HepG2 (cell line): Measurements from ENCODE around the gene STARD13. TPM values are rescaled to one million over a fixed set of nuclear protein-coding genes. Genes with fewer than 3 reads are reported as not detected.

Experiments
- CHD4 ChIP-seq: fragments of 200-600 bp; sonication (generic); IDR thresholded peaks from 2 replicates; pipeline ENCODE4 v1.7.0; 2017; ENCODE audit warnings: mild to moderate bottlenecking, low read length, borderline replicate concordance
- HMG20B ChIP-seq: conservative IDR thresholded peaks from 2 replicates; pipeline ENCODE4 v1.6.1; 2016; ENCODE audit warnings: missing genetic modification reagents, missing compliant biosample characterization
- HOXA9 ChIP-seq: sonication (generic); formaldehyde crosslinking; IDR thresholded peaks from 2 replicates; pipeline ENCODE4 v1.8.1; 2022; ENCODE audit warnings: missing genetic modification reagents, mild to moderate bottlenecking, moderate library complexity, borderline replicate concordance
- MEIS1 ChIP-seq: sonication (generic); formaldehyde crosslinking; IDR thresholded peaks from 2 replicates; pipeline ENCODE4 v1.9.0; 2021; ENCODE audit warnings: mild to moderate bottlenecking, missing genetic modification reagents, moderate library complexity, borderline replicate concordance
- MIXL1 ChIP-seq: IDR thresholded peaks from 2 replicates; pipeline ENCODE4 v1.6.1; 2016
- RAD21 ChIP-seq: fragments of 450-650 bp; formaldehyde crosslinking; IDR thresholded peaks from 2 replicates; pipeline ENCODE4 v1.5.0; 2020; ENCODE audit warnings: mild to moderate bottlenecking
- SAP130 ChIP-seq: IDR thresholded peaks from 2 replicates; pipeline ENCODE4 v1.6.1; 2016; ENCODE audit warnings: low read depth
- SNAPC2 ChIP-seq: sonication (generic); formaldehyde crosslinking; IDR thresholded peaks from 2 replicates; pipeline ENCODE4 v1.8.1; 2022; ENCODE audit warnings: mild to moderate bottlenecking, missing genetic modification reagents
- SUZ12 ChIP-seq: fragments of 150-350 bp; IDR thresholded peaks from 2 replicates; pipeline ENCODE4 v1.6.1; 2014; ENCODE audit warnings: low read depth, low read length
- THYN1 ChIP-seq: sonication (generic); formaldehyde crosslinking; IDR thresholded peaks from 2 replicates; pipeline ENCODE4 v1.8.1; 2023; ENCODE audit warnings: low read depth, mild to moderate bottlenecking, moderate library complexity, missing genetic modification reagents, borderline replicate concordance
- TMF1 ChIP-seq: sonication (generic); formaldehyde crosslinking; IDR thresholded peaks from 2 replicates; pipeline ENCODE4 v1.8.1; 2022; ENCODE audit warnings: low read depth, missing genetic modification reagents
- TSC22D2 ChIP-seq: sonication (generic); formaldehyde crosslinking; IDR thresholded peaks from 2 replicates; pipeline ENCODE4 v1.5.1; 2020; ENCODE audit warnings: missing genetic modification reagents, mild to moderate bottlenecking, borderline replicate concordance
- ZBTB42 ChIP-seq: sonication (generic); formaldehyde crosslinking; IDR thresholded peaks from 2 replicates; pipeline ENCODE4 v1.5.0; 2020; ENCODE audit warnings: mild to moderate bottlenecking, missing genetic modification reagents
- ZC3H4 ChIP-seq: sonication (generic); formaldehyde crosslinking; IDR thresholded peaks from 2 replicates; pipeline ENCODE4 v1.4.0; 2020; ENCODE audit warnings: missing genetic modification reagents, borderline replicate concordance
- ZMYM4 ChIP-seq: sonication (generic); formaldehyde crosslinking; IDR thresholded peaks from 2 replicates; pipeline ENCODE4 v1.8.1; 2023; ENCODE audit warnings: mild to moderate bottlenecking, missing genetic modification reagents
- ZNF205 ChIP-seq: IDR thresholded peaks from 2 replicates; pipeline ENCODE4 v1.6.1; 2018; ENCODE audit warnings: missing biosample characterization, missing genetic modification reagents
- ZNF451 ChIP-seq: sonication (generic); formaldehyde crosslinking; IDR thresholded peaks from 2 replicates; pipeline ENCODE4 v1.5.0; 2020; ENCODE audit warnings: mild to moderate bottlenecking, missing genetic modification reagents
- ZNF557 ChIP-seq: sonication (generic); formaldehyde crosslinking; IDR thresholded peaks from 2 replicates; pipeline ENCODE4 v1.4.0; 2020; ENCODE audit warnings: missing genetic modification reagents
- ZNF558 ChIP-seq: sonication (generic); formaldehyde crosslinking; IDR thresholded peaks from 2 replicates; pipeline ENCODE4 v1.9.0; 2022; ENCODE audit warnings: mild to moderate bottlenecking, missing genetic modification reagents, borderline replicate concordance
- ZSCAN25 ChIP-seq: sonication (generic); formaldehyde crosslinking; IDR thresholded peaks from 2 replicates; pipeline ENCODE4 v1.8.0; 2022; ENCODE audit warnings: mild to moderate bottlenecking, missing genetic modification reagents
- polyA plus RNA-seq, 8 experiments: library from polyadenylated mRNA; depleted of rRNA in 3 of 8; stranded (reverse) in 7 of 8; unstranded in 1 of 8; fragments of >200 nt; fragmentation: Illumina TruSeq in 4 of 8; extraction: Trizol in 4 of 8; gene quantifications; 2 replicates each; pipeline versions ENCODE4 v1.2.1 to v1.2.3, GENCODE V29; 2011 to 2016; ENCODE audit warnings: low read depth in 4 of 8, missing spikeins in 1 of 8, mixed read lengths in 1 of 8; ENCODE audit not compliant: insufficient read depth in 1 of 8
- total RNA-seq, 5 experiments: library from RNA; depleted of rRNA; stranded (reverse); fragments of >200 nt; fragmentation: Illumina TruSeq; extraction: Trizol; gene quantifications; 2 replicates each; pipeline ENCODE4 v1.2.3, GENCODE V29; 2016; ENCODE audit warnings: low read depth in 1 of 5
- TF ChIP-seq, protein P1 (sequence below): sonication (generic); formaldehyde crosslinking; IDR thresholded peaks from 2 replicates; pipeline ENCODE4 v1.4.0; 2020; ENCODE audit warnings: missing genetic modification reagents
- TF ChIP-seq, protein P2 (sequence below): sonication (generic); formaldehyde crosslinking; IDR thresholded peaks from 2 replicates; pipeline ENCODE4 v1.9.0; 2021; ENCODE audit warnings: missing genetic modification reagents, mild to moderate bottlenecking, borderline replicate concordance
- TF ChIP-seq, protein P3 (sequence below): sonication (generic); formaldehyde crosslinking; IDR thresholded peaks from 2 replicates; pipeline ENCODE4 v1.9.0; 2021; ENCODE audit warnings: missing genetic modification reagents, borderline replicate concordance
- TF ChIP-seq, protein P4 (sequence below): sonication (generic); formaldehyde crosslinking; IDR thresholded peaks from 2 replicates; pipeline ENCODE4 v1.5.0; 2020; ENCODE audit warnings: missing genetic modification reagents
- TF ChIP-seq, protein P5 (sequence below): sonication (generic); formaldehyde crosslinking; IDR thresholded peaks from 2 replicates; pipeline ENCODE4 v1.5.1; 2020; ENCODE audit warnings: mild to moderate bottlenecking, missing genetic modification reagents, borderline replicate concordance

The STARD13 gene
- total and polyA plus RNA-seq, 2 of the 13 experiments (the other 11 are each of a cell fraction or from before 2014, with no cell fraction given) = 12.8 to 14.3 TPM

DNA sequence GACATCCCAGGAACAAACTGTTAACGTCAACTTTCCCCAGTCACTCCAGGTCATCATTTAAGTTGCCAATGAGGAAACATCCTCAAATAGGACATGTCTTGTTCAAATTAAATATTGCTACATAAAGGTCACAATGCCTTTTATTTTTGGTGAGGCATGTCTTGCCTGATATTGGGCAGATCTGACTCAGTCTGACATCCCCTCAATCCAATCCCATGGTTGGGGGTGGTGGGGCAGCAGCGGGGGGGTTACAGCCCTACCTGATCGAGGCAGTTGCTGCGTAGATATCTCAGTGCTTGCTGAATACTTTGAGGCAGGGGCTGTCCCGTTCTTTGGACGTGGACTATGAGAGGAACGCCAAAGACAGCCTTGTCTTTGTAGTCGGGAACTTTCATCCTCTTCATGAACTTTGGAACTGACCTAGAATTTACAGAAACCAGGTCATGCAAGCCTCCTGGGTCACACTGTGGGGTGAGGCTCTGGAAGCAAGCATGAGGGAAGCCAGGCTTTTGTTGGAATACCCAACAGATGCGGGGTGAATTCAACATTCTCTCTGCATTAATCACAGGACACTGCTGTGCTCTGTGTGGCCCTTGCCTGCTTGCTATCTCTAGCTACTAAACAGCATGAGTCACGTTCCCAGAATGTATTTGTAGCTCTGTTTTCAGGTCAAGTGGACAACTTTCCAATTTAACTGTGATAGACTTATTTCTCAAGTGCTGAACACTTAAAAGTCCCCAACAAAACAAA lies 159.6 kb downstream of the STARD13 start (continued):
- peak; percentile 96 for TF ChIP-seq ZMYM4 (CRISPR knock-in tag)
- TF ChIP-seq HMG20B = peak; percentile 89; the same call in 1 of the 2 replicates
- no peak for TF ChIP-seq TMF1 (CRISPR knock-in tag)
- TF ChIP-seq, protein P1, sequence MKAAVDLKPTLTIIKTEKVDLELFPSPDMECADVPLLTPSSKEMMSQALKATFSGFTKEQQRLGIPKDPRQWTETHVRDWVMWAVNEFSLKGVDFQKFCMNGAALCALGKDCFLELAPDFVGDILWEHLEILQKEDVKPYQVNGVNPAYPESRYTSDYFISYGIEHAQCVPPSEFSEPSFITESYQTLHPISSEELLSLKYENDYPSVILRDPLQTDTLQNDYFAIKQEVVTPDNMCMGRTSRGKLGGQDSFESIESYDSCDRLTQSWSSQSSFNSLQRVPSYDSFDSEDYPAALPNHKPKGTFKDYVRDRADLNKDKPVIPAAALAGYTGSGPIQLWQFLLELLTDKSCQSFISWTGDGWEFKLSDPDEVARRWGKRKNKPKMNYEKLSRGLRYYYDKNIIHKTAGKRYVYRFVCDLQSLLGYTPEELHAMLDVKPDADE (CRISPR knock-in tag) = no peak
- TF ChIP-seq ZSCAN25 (CRISPR knock-in tag) = peak; percentile 73; the same call in 1 of the 2 replicates
- TF ChIP-seq CHD4 = peak; percentile 85; the same call in 1 of the 2 replicates
- TF ChIP-seq MEIS1 (CRISPR knock-in tag) = peak; percentile 53; the same call in 1 of the 2 replicates
- TF ChIP-seq, protein P2, sequence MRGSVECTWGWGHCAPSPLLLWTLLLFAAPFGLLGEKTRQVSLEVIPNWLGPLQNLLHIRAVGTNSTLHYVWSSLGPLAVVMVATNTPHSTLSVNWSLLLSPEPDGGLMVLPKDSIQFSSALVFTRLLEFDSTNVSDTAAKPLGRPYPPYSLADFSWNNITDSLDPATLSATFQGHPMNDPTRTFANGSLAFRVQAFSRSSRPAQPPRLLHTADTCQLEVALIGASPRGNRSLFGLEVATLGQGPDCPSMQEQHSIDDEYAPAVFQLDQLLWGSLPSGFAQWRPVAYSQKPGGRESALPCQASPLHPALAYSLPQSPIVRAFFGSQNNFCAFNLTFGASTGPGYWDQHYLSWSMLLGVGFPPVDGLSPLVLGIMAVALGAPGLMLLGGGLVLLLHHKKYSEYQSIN = no peak
- TF ChIP-seq ZNF557 (CRISPR knock-in tag) = no peak
- TF ChIP-seq THYN1 (CRISPR knock-in tag) = no peak
- TF ChIP-seq SNAPC2 (CRISPR knock-in tag) = peak; percentile 61; the same call in 1 of the 2 replicates
- TF ChIP-seq ZNF205 (CRISPR knock-in tag) = peak; percentile 94
- TF ChIP-seq MIXL1 (CRISPR knock-in tag) = peak; percentile 90
- TF ChIP-seq TSC22D2 = no peak
- TF ChIP-seq, protein P3, sequence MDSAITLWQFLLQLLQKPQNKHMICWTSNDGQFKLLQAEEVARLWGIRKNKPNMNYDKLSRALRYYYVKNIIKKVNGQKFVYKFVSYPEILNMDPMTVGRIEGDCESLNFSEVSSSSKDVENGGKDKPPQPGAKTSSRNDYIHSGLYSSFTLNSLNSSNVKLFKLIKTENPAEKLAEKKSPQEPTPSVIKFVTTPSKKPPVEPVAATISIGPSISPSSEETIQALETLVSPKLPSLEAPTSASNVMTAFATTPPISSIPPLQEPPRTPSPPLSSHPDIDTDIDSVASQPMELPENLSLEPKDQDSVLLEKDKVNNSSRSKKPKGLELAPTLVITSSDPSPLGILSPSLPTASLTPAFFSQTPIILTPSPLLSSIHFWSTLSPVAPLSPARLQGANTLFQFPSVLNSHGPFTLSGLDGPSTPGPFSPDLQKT (CRISPR knock-in tag) = no peak
- peak; percentile 86 for TF ChIP-seq SAP130 (CRISPR knock-in tag)
- no peak for TF ChIP-seq SUZ12
- TF ChIP-seq RAD21 (CRISPR knock-in tag) = peak; percentile 35; the same call in 1 of the 2 replicates
- TF ChIP-seq ZC3H4 (CRISPR knock-in tag) = no peak
- TF ChIP-seq, protein P4, sequence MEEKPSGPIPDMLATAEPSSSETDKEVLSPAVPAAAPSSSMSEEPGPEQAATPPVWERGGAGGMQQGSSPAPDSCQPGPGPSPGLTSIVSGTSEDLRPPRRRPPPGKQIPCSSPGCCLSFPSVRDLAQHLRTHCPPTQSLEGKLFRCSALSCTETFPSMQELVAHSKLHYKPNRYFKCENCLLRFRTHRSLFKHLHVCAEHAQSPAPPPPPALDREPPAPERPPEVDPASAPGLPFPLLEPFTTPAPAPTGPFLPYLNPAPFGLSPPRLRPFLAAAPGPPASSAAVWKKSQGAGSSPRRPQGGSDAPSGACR (CRISPR knock-in tag) = peak; percentile 87; the same call in 1 of the 2 replicates
- TF ChIP-seq, protein P5, sequence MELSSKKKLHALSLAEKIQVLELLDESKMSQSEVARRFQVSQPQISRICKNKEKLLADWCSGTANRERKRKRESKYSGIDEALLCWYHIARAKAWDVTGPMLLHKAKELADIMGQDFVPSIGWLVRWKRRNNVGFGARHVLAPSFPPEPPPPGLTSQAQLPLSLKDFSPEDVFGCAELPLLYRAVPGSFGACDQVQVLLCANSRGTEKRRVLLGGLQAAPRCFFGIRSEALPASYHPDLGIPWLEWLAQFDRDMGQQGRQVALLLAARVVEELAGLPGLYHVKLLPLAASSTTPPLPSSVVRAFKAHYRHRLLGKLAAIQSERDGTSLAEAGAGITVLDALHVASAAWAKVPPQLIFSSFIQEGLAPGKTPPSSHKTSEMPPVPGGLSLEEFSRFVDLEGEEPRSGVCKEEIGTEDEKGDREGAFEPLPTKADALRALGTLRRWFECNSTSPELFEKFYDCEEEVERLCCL (CRISPR knock-in tag) = no peak
- no peak for TF ChIP-seq HOXA9 (CRISPR knock-in tag)
- TF ChIP-seq ZBTB42 (CRISPR knock-in tag) = no peak
- TF ChIP-seq ZNF451 = no peak
- TF ChIP-seq ZNF558 (CRISPR knock-in tag) = peak; percentile 47; the same call in 1 of the 2 replicates
